Calu3 (cell line): ENCODE results near the gene MLPH. TPM values are rescaled to one million over a fixed set of nuclear protein-coding genes. Genes with fewer than 3 reads are reported as not detected.

Experiments
- BruUV-seq: library from RNA; stranded (reverse); fragments of 400-500 nt; replicated peaks from 2 replicates; lab custom pipeline; 2021; lab: Mats Ljungman, UMichigan
- CTCF ChIA-PET: fragments of 300-600 bp; sonication (Branson Sonifier 250); formaldehyde crosslinking; loops from one replicate; lab custom pipeline; 2022; ENCODE audit warnings: antibody characterized with exemption; lab: Charles Lee
- DNase-seq: peaks from one replicate; pipeline ENCODE4 v3.0.0; 2022
- H3K27ac Mint-ChIP-seq: one replicate; pipeline ENCODE4 v1.8.0; 2022; ENCODE audit warnings: mixed read lengths; ENCODE audit not compliant: unreplicated experiment
- H3K27me3 Mint-ChIP-seq: one replicate; pipeline ENCODE4 v1.8.0; 2022; ENCODE audit warnings: mixed read lengths; ENCODE audit not compliant: unreplicated experiment
- H3K36me3 Mint-ChIP-seq: one replicate; pipeline ENCODE4 v1.8.0; 2022; ENCODE audit warnings: mild to moderate bottlenecking, moderate library complexity, mixed read lengths; ENCODE audit not compliant: insufficient read depth, unreplicated experiment
- H3K4me1 Mint-ChIP-seq: one replicate; pipeline ENCODE4 v1.8.0; 2022; ENCODE audit warnings: mild to moderate bottlenecking, low read depth, mixed read lengths; ENCODE audit not compliant: unreplicated experiment
- H3K4me3 Mint-ChIP-seq: one replicate; pipeline ENCODE4 v1.8.0; 2022; ENCODE audit warnings: mild to moderate bottlenecking, low read depth, moderate library complexity, mixed read lengths; ENCODE audit not compliant: unreplicated experiment
- H3K9me3 Mint-ChIP-seq: one replicate; pipeline ENCODE4 v1.8.0; 2022; ENCODE audit warnings: low read depth, mixed read lengths; ENCODE audit not compliant: unreplicated experiment
- intact Hi-C: fragments of 100-400 bp; cut with micrococcal nuclease; formaldehyde crosslinking; loops from one replicate; pipeline ENCODE4 v1.10.0; 2022; ENCODE audit not compliant: unreplicated experiment
- total RNA-seq: library from RNA; stranded (reverse); gene quantifications from 2 replicates; pipeline ENCODE4 v1.2.3, GENCODE V29; 2022
- TF ChIP-seq, protein P1 (sequence below): fragments of 200-600 bp; IDR thresholded peaks from one replicate; pipeline ENCODE4 v1.8.0; 2022; ENCODE audit warnings: antibody characterized with exemption; ENCODE audit not compliant: unreplicated experiment

The MLPH gene
- total RNA-seq, 1 experiment from 2014 or later, result 39.8 TPM

DNA sequence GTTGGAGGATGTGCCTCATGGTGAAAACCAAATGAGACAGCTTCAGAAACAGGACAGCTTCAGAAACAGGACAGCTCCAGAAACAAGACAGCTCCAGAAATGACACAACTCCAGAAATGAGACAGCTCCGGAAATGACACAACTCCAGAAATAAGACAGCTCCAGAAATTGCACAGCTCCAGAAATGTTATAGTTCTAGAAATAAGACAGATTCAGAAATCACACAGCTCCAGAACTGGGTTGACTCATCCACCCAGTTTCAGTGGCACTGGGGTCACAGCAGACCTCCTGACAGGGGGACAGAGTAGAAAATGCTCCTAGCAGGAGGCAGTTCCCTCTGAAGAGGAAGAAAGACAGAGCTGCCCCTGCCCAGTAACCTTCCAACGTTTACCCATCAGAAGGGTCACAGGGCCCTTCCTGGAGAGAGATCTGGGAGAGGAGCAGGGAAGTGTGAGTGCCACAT lies 46.2 kb upstream of the MLPH start:
- no peak overlapping the region for H3K27ac Mint-ChIP-seq
- TF ChIP-seq, protein P1, sequence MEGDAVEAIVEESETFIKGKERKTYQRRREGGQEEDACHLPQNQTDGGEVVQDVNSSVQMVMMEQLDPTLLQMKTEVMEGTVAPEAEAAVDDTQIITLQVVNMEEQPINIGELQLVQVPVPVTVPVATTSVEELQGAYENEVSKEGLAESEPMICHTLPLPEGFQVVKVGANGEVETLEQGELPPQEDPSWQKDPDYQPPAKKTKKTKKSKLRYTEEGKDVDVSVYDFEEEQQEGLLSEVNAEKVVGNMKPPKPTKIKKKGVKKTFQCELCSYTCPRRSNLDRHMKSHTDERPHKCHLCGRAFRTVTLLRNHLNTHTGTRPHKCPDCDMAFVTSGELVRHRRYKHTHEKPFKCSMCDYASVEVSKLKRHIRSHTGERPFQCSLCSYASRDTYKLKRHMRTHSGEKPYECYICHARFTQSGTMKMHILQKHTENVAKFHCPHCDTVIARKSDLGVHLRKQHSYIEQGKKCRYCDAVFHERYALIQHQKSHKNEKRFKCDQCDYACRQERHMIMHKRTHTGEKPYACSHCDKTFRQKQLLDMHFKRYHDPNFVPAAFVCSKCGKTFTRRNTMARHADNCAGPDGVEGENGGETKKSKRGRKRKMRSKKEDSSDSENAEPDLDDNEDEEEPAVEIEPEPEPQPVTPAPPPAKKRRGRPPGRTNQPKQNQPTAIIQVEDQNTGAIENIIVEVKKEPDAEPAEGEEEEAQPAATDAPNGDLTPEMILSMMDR, result no peak
- H3K27me3 Mint-ChIP-seq, result peaks cover 58% of the 10 kb centered on the region
- no peaks in the 10 kb centered on the region for H3K36me3 Mint-ChIP-seq
- H3K9me3 Mint-ChIP-seq, result no peaks in the 10 kb centered on the region
- no peak overlapping the region for H3K4me3 Mint-ChIP-seq
- CTCF ChIA-PET, result no interaction called here
- no TSS peak for BruUV-seq
- intact Hi-C loops, result no loop called here
- DNase-seq, result no peak
- no peaks in the 10 kb centered on the region for H3K4me1 Mint-ChIP-seq

- Mint-ChIP-seq H3K27ac (no peak overlapping the region), H3K4me1 (no peaks in the 10 kb centered on the region), H3K36me3 (no peaks in the 10 kb centered on the region), H3K4me3 (no peak overlapping the region), H3K27me3 (peaks cover 64% of the 10 kb centered on the region), H3K9me3 (no peaks in the 10 kb centered on the region)
- no peak for DNase-seq
- TF ChIP-seq, protein P1, result no peak
- intact Hi-C loops, result no loop called here
- no TSS peak for BruUV-seq
- CTCF ChIA-PET, result interaction anchor here (0.6 kb wide), 1 partner anchor 1946 kb away, joined by 3 read pairs; no protein-coding TSS in a partner anchor
These were observed 45.3 kb upstream of the MLPH start for GRCh38 chr2:237441605-237442274.

DNA sequence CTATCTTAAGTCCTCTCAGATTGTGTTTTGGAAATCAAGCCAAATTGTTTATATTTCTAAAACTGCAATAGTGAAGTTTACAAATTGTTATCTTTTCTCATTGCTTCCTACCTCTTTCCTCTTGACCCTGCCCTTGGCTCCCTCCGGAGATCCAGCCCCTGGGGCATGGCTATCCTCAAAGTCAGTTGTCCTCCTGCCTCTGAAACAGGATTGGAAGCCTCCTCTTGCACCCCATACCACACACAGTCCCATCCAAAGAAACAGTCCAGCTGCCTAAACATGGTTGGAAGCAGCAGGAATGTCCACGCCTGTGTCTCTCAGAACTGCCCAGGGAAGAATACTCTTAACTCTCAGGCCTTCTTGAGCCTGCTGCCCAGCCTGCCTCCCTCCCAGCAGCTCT lies 43.0 kb upstream of the MLPH start:
- BruUV-seq, result no TSS peak
- TF ChIP-seq, protein P1, result no peak
- H3K27me3 Mint-ChIP-seq, result peaks cover 87% of the 10 kb centered on the region
- CTCF ChIA-PET, result no interaction called here
- no peak overlapping the region for H3K27ac Mint-ChIP-seq
- H3K4me3 Mint-ChIP-seq, result no peak overlapping the region
- H3K9me3 Mint-ChIP-seq, result no peaks in the 10 kb centered on the region
- H3K36me3 Mint-ChIP-seq, result no peaks in the 10 kb centered on the region
- no peak for DNase-seq
- H3K4me1 Mint-ChIP-seq, result peaks cover 3% of the 10 kb centered on the region
- intact Hi-C loops, result no loop called here

DNA sequence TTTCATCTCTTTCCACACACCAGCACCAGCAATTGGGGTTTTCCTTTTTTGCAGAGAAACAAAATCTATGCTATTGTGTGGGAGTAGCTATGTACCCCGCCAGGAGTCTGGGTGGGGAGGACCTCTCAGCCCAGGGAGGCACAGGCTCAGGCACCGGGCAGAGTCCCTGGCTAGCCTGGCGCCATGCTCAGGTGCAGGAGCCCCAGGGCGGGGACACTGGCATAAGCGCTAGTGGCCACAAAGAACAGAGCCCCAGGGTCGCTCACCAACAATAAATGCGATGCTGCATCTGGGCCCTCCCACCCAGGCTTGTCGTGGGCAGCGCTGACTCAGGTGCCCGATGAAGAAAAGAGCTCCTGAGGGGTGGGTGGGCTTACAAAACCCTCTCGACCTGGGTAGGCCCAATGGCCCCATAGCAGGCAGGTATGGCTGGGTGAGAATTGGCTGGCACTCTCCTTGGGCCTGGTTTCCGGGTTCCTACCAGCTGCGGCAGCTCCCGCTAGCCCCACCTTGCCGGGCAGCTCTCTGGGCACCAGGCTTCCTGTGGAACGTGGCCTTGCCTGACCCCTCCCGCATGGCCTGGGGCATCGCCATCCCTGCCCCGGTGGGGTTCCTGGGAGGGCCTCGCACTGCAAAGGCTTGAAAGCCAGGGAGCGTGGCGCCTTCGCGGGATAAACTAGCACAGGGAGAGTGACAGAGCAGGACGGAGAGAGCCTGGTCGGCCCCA lies 41.3 kb upstream of the MLPH start:
- Mint-ChIP-seq H3K4me1 (peaks cover 12% of the 10 kb centered on the region), H3K4me3 (no peak overlapping the region), H3K27me3 (peaks cover 91% of the 10 kb centered on the region), H3K9me3 (no peaks in the 10 kb centered on the region), H3K27ac (no peak overlapping the region), H3K36me3 (no peaks in the 10 kb centered on the region)
- TF ChIP-seq, protein P1, result no peak
- CTCF ChIA-PET, result no interaction called here
- BruUV-seq, result no TSS peak
- intact Hi-C loops, result no loop called here
- no peak for DNase-seq
